OCI-LY1 (cell line): Measurements from ENCODE around the gene SPSB4.

Experiments used
- CTCF ChIP-seq: fragments of 200-600 bp; sonication (generic), shearing (Covaris generic); IDR thresholded peaks from 2 replicates; pipeline ENCODE4 v1.5.1; 2017; ENCODE audit warnings: mild to moderate bottlenecking, antibody characterized with exemption, low read length, moderate library complexity, mixed read lengths
- EZH2 ChIP-seq: fragments of 200-600 bp; sonication (generic), shearing (Covaris generic); IDR thresholded peaks from 2 replicates; pipeline ENCODE4 v1.8.0; 2017; ENCODE audit warnings: borderline replicate concordance, mixed run types, mild to moderate bottlenecking, antibody characterized with exemption, low read length, moderate library complexity, mixed read lengths

GRCh38 chr3:141122455-141123030, 71.4 kb downstream of the SPSB4 start:
- no peak for TF ChIP-seq CTCF
- TF ChIP-seq EZH2: no peak
